ENCODE results near the gene SLC26A5. TPM values are rescaled to one million over a fixed set of nuclear protein-coding genes. Genes with fewer than 3 reads are reported as not detected.

Gene SLC26A5
- total and polyA plus RNA-seq, 2 donors (not counting 3 experiments of a cell fraction or from before 2014, with no cell fraction given): not detected

DNA sequence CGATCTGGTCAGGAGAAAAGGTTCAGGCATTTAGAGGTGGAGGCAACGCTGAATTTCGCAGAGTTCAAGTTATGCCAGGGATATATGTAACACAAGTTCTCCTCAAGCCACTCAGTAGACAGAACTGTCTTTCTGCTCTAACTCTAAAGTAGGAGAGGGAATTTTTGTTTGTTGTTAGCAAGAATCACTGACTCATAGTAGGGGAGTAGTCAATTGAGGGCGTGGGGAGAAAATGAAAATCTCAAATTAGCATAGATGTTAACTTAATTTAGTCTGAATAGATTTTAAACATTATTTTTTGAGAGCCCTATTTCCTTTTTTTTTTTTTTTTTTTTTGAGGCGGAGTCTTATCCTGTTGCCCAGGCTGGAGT is 64.0 kb downstream of the SLC26A5 start:
- TF ChIP-seq MYC (IDR thresholded peaks at IDR 0.05; ENCODE audit: low read depth, low read length) (no peak), POLR2AphosphoS5 (IDR thresholded peaks at IDR 0.05; ENCODE audit: insufficient read depth, low read depth, low read length) (no peak), EZH2 (IDR thresholded peaks at IDR 0.05; ENCODE audit: borderline replicate concordance, low read depth, low read length, severe bottlenecking) (no peak), POLR2A (IDR thresholded peaks at IDR 0.05; ENCODE audit: low read depth, low read length) (no peak), FOS (IDR thresholded peaks at IDR 0.05; ENCODE audit: borderline replicate concordance, insufficient read depth, low read length) (no peak), GATA2 (IDR thresholded peaks at IDR 0.05; ENCODE audit: insufficient read depth, insufficient read length, low read depth, low read length) (no peak), JUN (IDR thresholded peaks at IDR 0.05; ENCODE audit: borderline replicate concordance, insufficient read depth, insufficient read length, low read depth) (no peak)
- TF ChIP-seq, protein P1, sequence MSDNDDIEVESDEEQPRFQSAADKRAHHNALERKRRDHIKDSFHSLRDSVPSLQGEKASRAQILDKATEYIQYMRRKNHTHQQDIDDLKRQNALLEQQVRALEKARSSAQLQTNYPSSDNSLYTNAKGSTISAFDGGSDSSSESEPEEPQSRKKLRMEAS (IDR thresholded peaks at IDR 0.05; ENCODE audit: insufficient read depth, insufficient read length): no peak
- TF ChIP-seq, protein P2, sequence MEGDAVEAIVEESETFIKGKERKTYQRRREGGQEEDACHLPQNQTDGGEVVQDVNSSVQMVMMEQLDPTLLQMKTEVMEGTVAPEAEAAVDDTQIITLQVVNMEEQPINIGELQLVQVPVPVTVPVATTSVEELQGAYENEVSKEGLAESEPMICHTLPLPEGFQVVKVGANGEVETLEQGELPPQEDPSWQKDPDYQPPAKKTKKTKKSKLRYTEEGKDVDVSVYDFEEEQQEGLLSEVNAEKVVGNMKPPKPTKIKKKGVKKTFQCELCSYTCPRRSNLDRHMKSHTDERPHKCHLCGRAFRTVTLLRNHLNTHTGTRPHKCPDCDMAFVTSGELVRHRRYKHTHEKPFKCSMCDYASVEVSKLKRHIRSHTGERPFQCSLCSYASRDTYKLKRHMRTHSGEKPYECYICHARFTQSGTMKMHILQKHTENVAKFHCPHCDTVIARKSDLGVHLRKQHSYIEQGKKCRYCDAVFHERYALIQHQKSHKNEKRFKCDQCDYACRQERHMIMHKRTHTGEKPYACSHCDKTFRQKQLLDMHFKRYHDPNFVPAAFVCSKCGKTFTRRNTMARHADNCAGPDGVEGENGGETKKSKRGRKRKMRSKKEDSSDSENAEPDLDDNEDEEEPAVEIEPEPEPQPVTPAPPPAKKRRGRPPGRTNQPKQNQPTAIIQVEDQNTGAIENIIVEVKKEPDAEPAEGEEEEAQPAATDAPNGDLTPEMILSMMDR (IDR thresholded peaks at IDR 0.05; ENCODE audit: extremely low read depth in 1 of 2, insufficient read depth in 1 of 2, low read depth in 1 of 2, low read length in 2 of 2): no peak
- intact Hi-C loops (cut with micrococcal nuclease) (no loop called here), dilution Hi-C loops (cut with MboI; ENCODE audit: extremely low pct_ligation_motif_present, low sequenced_read_pairs) (no loop called here)
- Histone ChIP-seq H2AFZ (ENCODE audit: low read depth, low read length) (no peak overlapping the region), H3K79me2 (ENCODE audit: control insufficient read depth, insufficient read depth, low read length) (no peaks in the 10 kb centered on the region), H3K4me3 (replicated peaks in 1 of 3; ENCODE audit: insufficient read depth in 1 of 3, low read depth in 1 of 3, low read length in 3 of 3) (no peak overlapping the region), H3K9me1 (replicated peaks; ENCODE audit: control insufficient read depth, extremely low read depth, insufficient read depth, low read length) (no peaks in the 10 kb centered on the region), H3K27me3 (ENCODE audit: control insufficient read depth in 2 of 2, insufficient read depth in 2 of 2, low read length in 2 of 2) (peaks cover 3 to 7% of the 10 kb centered on the region in 2 experiments), H3K9ac (replicated peaks; ENCODE audit: extremely low read depth, insufficient read depth, low read length) (no peak overlapping the region), H3K27ac (ENCODE audit: insufficient read depth, low read depth, low read length) (no peak overlapping the region), H3K4me2 (ENCODE audit: insufficient read depth, low read length) (no peak overlapping the region), H3K9me3 (replicated peaks; ENCODE audit: control insufficient read depth, insufficient read depth, low read length) (no peaks in the 10 kb centered on the region), H3K4me1 (ENCODE audit: control insufficient read depth, extremely low read depth, insufficient read depth, low read length) (no peaks in the 10 kb centered on the region), H4K20me1 (replicated peaks; ENCODE audit: control insufficient read depth, extremely low read depth, insufficient read depth, low read length) (no peaks in the 10 kb centered on the region), H3K36me3 (ENCODE audit: control insufficient read depth in 2 of 2, extremely low read depth in 1 of 2, insufficient read depth in 2 of 2, low read length in 2 of 2) (no peaks in the 10 kb centered on the region)
- DNase-seq (ENCODE audit: low read depth, low spot score) (no peak), FAIRE-seq (no peak)
- CTCF ChIA-PET: no interaction called here
- POLR2A ChIA-PET: no interaction called here
- no TSS peak for BruUV-seq (replicated peaks)
